GM19463 (cell line): ENCODE results near the gene HDHD3.

Source experiments
- ATAC-seq: cut with Tn5 transposase; IDR thresholded peaks from one replicate; pipeline ENCODE4 v1.9.1; 2021; ENCODE audit warnings: mild to moderate bottlenecking, moderate library complexity; ENCODE audit not compliant: unreplicated experiment

The HDHD3 gene

GRCh38 chr9:113340011-113340699 is 36.6 kb downstream of the HDHD3 start, which contains the start of gene WDR31:
Gene WDR31, minus strand, starts transcription at chr9:113340275. Its CDS starts 8,253 bp downstream, at chr9:113332022.
- ATAC-seq = peak; percentile 98

- ATAC-seq = no peak
Observed at GRCh38 chr9:113337714-113338113, 39.1 kb downstream of the HDHD3 start.

DNA sequence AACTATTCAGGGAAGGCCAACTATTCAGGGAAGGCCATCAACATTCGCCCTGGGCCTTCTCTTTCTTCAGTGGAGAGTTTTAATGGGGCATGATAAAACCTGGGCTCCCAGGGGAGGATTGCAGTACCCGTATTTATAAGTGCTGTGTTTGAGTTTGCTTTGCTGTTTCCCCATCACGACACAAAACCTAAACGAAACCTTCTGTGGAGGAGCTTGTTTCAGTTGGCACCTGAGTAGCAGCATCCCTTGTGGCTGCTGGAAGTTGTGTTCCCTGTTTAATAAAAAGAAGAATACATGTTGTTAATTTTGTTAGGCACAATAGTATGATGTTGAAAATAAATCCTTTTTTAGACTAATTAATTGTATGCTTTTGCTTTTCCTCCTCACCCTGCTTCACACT is 45.0 kb downstream of the HDHD3 start:
- no peak for ATAC-seq

DNA sequence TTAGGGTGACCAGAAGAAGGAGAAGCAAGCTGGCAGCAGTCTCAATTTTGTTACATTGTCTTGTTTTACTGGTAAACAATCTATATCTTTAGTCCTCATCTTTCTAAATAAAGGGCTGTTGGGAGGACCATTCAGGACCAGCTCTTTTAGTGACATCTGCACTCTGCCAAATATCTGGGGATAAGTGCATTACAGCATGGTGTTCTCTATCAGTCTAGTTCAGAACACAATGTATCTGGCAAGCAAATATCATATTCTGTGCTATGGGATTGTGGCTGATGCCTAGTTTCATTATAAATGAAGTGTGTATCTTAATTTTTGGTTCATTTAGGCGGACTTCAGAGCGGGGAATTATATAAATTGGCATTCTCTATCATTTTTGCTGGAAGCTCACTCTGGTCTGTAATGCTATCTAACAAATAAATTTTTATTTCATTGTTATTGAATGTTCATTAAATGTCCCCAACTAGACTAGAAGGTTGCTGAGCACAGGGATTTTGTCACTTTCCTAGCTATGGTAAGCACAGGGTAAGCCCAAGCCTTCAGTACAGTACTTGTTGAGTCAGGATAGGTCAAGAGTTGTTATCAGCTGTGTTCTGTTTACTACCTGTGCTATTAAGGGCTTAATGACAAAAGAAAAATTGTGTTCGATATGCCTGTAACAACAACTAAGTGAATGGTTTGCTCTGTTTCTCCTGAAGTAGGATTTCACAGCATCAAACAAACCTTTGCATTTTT is 48.6 kb downstream of the HDHD3 start:
- no peak for ATAC-seq

DNA sequence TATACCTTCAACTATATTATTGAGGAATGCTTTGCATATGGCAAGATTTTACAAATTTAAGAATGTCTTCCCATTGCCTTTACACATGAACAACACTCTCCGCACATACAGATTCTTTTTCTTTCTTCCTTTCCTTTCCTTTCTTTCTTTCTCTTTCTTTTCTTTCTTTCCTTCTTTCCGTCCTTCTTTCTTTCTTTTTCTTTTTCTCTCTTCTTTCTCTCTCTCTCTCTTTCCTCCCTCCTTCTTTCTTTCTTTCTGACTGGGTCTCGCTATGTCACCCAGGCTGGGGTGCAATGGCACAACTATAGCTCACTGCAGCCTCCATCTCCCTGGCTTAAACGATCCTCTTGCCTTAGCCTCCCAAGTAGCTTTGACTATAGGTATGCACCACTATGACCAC is 50.6 kb downstream of the HDHD3 start:
- no peak for ATAC-seq
